GM21515 (cell line): ENCODE results near the gene LMBR1.

Experiments
- ATAC-seq: cut with Tn5 transposase; IDR thresholded peaks from one replicate; pipeline ENCODE4 v1.9.1; 2021; ENCODE audit not compliant: unreplicated experiment

Gene LMBR1

GRCh38 chr7:156634117-156634516 lies 258.9 kb downstream of the LMBR1 start:
- ATAC-seq, result no peak

- no peak for ATAC-seq
Measured at GRCh38 chr7:156629873-156630272, 263.1 kb downstream of the LMBR1 start.

DNA sequence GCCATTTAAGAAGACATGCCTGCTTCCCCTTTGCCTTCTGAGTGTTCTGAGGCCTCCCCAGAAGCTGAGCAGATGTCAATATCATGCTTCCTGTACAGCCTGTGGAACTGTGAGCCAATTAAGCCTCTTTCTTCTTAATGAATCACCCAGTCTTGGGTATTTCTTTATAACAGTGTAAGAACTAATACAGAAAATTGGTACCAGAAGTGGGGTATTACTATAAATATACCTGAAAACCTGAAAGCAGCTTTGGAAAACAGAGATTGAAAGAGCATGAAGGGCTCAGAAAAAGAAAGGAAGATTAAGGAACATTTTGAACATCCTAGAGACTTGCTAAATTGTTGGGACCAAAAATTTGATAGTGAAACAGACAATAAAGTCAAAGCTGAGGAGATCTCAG lies 264.4 kb downstream of the LMBR1 start:
- no peak for ATAC-seq
